HepG2 (cell line): ENCODE results near the gene PSMA7. TPM values are rescaled to one million over a fixed set of nuclear protein-coding genes. Genes with fewer than 3 reads are reported as not detected.

Experiments used
- BCL6 ChIP-seq: IDR thresholded peaks from 2 replicates; pipeline ENCODE4 v1.6.1; 2016; ENCODE audit warnings: missing genetic modification reagents, missing compliant biosample characterization
- CENPBD1 ChIP-seq: sonication (generic); formaldehyde crosslinking; IDR thresholded peaks from 2 replicates; pipeline ENCODE4 v1.8.0; 2022; ENCODE audit warnings: missing genetic modification reagents, low read depth, mild to moderate bottlenecking, borderline replicate concordance
- CSRNP2 ChIP-seq: sonication (generic); formaldehyde crosslinking; conservative IDR thresholded peaks from 2 replicates; pipeline ENCODE4 v1.8.0; 2022; ENCODE audit warnings: low read depth, missing genetic modification reagents
- GPBP1L1 ChIP-seq: sonication (generic); formaldehyde crosslinking; IDR thresholded peaks from 2 replicates; pipeline ENCODE4 v1.5.0; 2020; ENCODE audit warnings: mild to moderate bottlenecking, missing genetic modification reagents
- HOXA7 ChIP-seq: sonication (generic); formaldehyde crosslinking; IDR thresholded peaks from 2 replicates; pipeline ENCODE4 v1.8.1; 2022; ENCODE audit warnings: mild to moderate bottlenecking, missing genetic modification reagents, moderate library complexity
- KAT8 ChIP-seq: IDR thresholded peaks from 2 replicates; pipeline ENCODE4 v1.6.1; 2016; ENCODE audit warnings: missing genetic modification reagents, missing compliant biosample characterization
- KDM2A ChIP-seq: sonication (generic); formaldehyde crosslinking; IDR thresholded peaks from 2 replicates; pipeline ENCODE4 v1.4.0; 2020; ENCODE audit warnings: low read depth, missing genetic modification reagents, borderline replicate concordance
- MAFF ChIP-seq: IDR thresholded peaks from 2 replicates; pipeline ENCODE4 v1.6.1; 2011; ENCODE audit warnings: low read depth, low read length, improper control_type of control experiment
- MYNN ChIP-seq: sonication (generic); formaldehyde crosslinking; IDR thresholded peaks from 2 replicates; pipeline ENCODE4 v1.4.0; 2020; ENCODE audit warnings: mild to moderate bottlenecking, low read depth, missing genetic modification reagents
- NCOA5 ChIP-seq: sonication (generic); formaldehyde crosslinking; IDR thresholded peaks from 2 replicates; pipeline ENCODE4 v1.4.0; 2020; ENCODE audit warnings: missing genetic modification reagents
- NFKBIZ ChIP-seq: IDR thresholded peaks from 2 replicates; pipeline ENCODE4 v1.6.1; 2018; ENCODE audit warnings: missing genetic modification reagents, missing compliant biosample characterization
- ONECUT2 ChIP-seq: sonication (generic); formaldehyde crosslinking; IDR thresholded peaks from 2 replicates; pipeline ENCODE4 v1.4.0; 2020; ENCODE audit warnings: missing genetic modification reagents
- RFX1 ChIP-seq: fragments of 450-650 bp; IDR thresholded peaks from 2 replicates; pipeline ENCODE4 v1.6.1; 2017
- RXRA ChIP-seq: sonication (generic); formaldehyde crosslinking; IDR thresholded peaks from 2 replicates; pipeline ENCODE4 v1.5.1; 2020; ENCODE audit warnings: missing genetic modification reagents
- SIX4 ChIP-seq: sonication (generic); formaldehyde crosslinking; IDR thresholded peaks from 2 replicates; pipeline ENCODE4 v1.4.0; 2020; ENCODE audit warnings: missing genetic modification reagents
- ZBTB3 ChIP-seq: sonication (generic); formaldehyde crosslinking; IDR thresholded peaks from 2 replicates; pipeline ENCODE4 v1.4.0; 2020; ENCODE audit warnings: low read depth, mild to moderate bottlenecking, moderate library complexity, missing genetic modification reagents, borderline replicate concordance
- ZFP36L1 ChIP-seq: sonication (generic); formaldehyde crosslinking; IDR thresholded peaks from 2 replicates; pipeline ENCODE4 v1.8.0; 2022; ENCODE audit warnings: mild to moderate bottlenecking, missing genetic modification reagents, moderate library complexity
- ZNF234 ChIP-seq: sonication (generic); formaldehyde crosslinking; conservative IDR thresholded peaks from 2 replicates; pipeline ENCODE4 v1.5.1; 2020; ENCODE audit warnings: mild to moderate bottlenecking, missing genetic modification reagents
- ZNF24 ChIP-seq: fragments of 450-650 bp; IDR thresholded peaks from 2 replicates; pipeline ENCODE4 v1.6.1; 2017; ENCODE audit warnings: antibody characterized with exemption, mild to moderate bottlenecking
- ZNF383 ChIP-seq: sonication (generic); formaldehyde crosslinking; IDR thresholded peaks from 2 replicates; pipeline ENCODE4 v1.4.0; 2020; ENCODE audit warnings: missing genetic modification reagents, mild to moderate bottlenecking, borderline replicate concordance
- ZNF441 ChIP-seq: sonication (generic); formaldehyde crosslinking; IDR thresholded peaks from 2 replicates; pipeline ENCODE4 v1.7.0; 2021; ENCODE audit warnings: missing genetic modification reagents, borderline replicate concordance
- ZNF589 ChIP-seq: sonication (generic); formaldehyde crosslinking; conservative IDR thresholded peaks from 2 replicates; pipeline ENCODE4 v1.8.0; 2022; ENCODE audit warnings: mild to moderate bottlenecking, moderate library complexity, missing genetic modification reagents
- polyA plus RNA-seq, 8 experiments: library from polyadenylated mRNA; depleted of rRNA in 3 of 8; stranded (reverse) in 7 of 8; unstranded in 1 of 8; fragments of >200 nt; fragmentation: Illumina TruSeq in 4 of 8; extraction: Trizol in 4 of 8; gene quantifications; 2 replicates each; pipeline versions ENCODE4 v1.2.1 to v1.2.3, GENCODE V29; 2011 to 2016; ENCODE audit warnings: low read depth in 4 of 8, missing spikeins in 1 of 8, mixed read lengths in 1 of 8; ENCODE audit not compliant: insufficient read depth in 1 of 8
- total RNA-seq, 5 experiments: library from RNA; depleted of rRNA; stranded (reverse); fragments of >200 nt; fragmentation: Illumina TruSeq; extraction: Trizol; gene quantifications; 2 replicates each; pipeline ENCODE4 v1.2.3, GENCODE V29; 2016; ENCODE audit warnings: low read depth in 1 of 5
- TF ChIP-seq, protein P1 (sequence below): sonication (generic); formaldehyde crosslinking; IDR thresholded peaks from 2 replicates; pipeline ENCODE4 v1.4.0; 2020; ENCODE audit warnings: mild to moderate bottlenecking, low read depth, missing genetic modification reagents
- TF ChIP-seq, protein P2 (sequence below): sonication (generic); formaldehyde crosslinking; IDR thresholded peaks from 2 replicates; pipeline ENCODE4 v1.5.0; 2020; ENCODE audit warnings: mild to moderate bottlenecking, missing genetic modification reagents, borderline replicate concordance

The PSMA7 gene
- total and polyA plus RNA-seq, 2 of the 13 experiments (the other 11 are each of a cell fraction or from before 2014, with no cell fraction given): 531 to 631 TPM

DNA sequence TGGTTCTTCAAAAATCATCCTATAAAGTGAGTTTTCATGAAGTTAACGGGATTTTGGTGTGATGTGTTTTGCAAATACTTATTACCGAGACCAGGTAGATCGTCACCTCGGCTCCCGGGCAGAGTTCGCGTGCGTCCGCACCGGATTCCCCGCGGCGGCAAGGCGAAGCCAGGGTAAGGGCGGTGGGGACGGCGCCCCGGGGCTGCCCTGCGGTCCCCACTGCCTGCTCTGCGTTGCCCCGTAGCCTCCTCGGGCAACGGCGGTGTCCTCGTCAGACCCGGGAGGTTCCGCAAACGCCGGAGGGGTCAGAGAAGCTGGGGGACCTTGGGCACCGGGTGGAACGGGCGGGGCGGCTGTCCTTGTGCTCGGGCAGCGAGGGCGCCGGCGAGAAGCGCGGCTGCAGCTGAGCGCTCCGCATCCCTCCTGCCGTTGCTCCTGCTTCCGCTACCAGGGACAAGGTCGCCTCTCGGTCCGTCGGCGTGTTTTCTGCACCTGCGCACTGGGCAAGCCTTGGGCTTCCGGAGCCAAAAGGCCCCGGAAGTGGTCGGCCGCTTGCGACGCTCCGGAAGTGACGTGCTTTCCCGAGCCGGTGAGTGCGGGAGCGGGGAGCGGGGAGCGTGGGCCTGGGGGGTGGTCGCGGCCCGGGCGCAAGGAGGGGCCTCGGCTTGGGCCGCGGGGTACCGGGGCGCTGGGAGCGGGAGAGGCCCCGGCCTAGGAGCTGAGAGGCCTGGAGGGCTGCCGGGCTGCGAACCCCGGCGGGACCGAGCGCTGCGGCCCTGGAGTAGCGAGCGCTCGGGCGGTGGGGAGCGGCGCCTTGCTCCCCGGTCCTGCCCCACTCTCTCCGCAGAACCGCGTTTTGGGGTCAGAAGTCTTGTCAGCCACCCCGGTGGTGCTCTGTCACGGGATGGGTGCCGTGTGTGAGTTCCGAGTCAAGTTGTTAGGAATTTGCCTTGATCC, 39.6 kb upstream of the PSMA7 start, which contains the start of gene MTG2 (continued):
- TF ChIP-seq RXRA (peak; percentile 94), NFKBIZ (CRISPR knock-in tag) (peak; percentile 84), ZNF441 (CRISPR knock-in tag) (peak; percentile 95; the same call in 1 of the 2 replicates), KDM2A (peak; percentile 100), GPBP1L1 (CRISPR knock-in tag) (no peak), HOXA7 (peak; percentile 83; the same call in 1 of the 2 replicates), MYNN (CRISPR knock-in tag) (peak; percentile 63), NCOA5 (CRISPR knock-in tag) (peak; percentile 95), ONECUT2 (CRISPR knock-in tag) (peak; percentile 70), BCL6 (peak; percentile 74), SIX4 (CRISPR knock-in tag) (peak; percentile 47), ZNF589 (peak; percentile 96; the same call in 1 of the 2 replicates), RFX1 (no peak), MAFF (no peak), CSRNP2 (CRISPR knock-in tag) (peak; percentile 93; the same call in 1 of the 2 replicates), ZNF24 (no peak), ZNF383 (CRISPR knock-in tag) (peak; percentile 68), CENPBD1 (CRISPR knock-in tag) (no peak; the same call in 1 of the 2 replicates), ZNF234 (CRISPR knock-in tag) (peak; percentile 99), KAT8 (CRISPR knock-in tag) (peak; percentile 100), ZBTB3 (peak; percentile 54; the same call in 1 of the 2 replicates), ZFP36L1 (peak; percentile 90; the same call in 1 of the 2 replicates)
- TF ChIP-seq, protein P1, sequence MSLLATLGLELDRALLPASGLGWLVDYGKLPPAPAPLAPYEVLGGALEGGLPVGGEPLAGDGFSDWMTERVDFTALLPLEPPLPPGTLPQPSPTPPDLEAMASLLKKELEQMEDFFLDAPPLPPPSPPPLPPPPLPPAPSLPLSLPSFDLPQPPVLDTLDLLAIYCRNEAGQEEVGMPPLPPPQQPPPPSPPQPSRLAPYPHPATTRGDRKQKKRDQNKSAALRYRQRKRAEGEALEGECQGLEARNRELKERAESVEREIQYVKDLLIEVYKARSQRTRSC: peak; percentile 97
- TF ChIP-seq, protein P2, sequence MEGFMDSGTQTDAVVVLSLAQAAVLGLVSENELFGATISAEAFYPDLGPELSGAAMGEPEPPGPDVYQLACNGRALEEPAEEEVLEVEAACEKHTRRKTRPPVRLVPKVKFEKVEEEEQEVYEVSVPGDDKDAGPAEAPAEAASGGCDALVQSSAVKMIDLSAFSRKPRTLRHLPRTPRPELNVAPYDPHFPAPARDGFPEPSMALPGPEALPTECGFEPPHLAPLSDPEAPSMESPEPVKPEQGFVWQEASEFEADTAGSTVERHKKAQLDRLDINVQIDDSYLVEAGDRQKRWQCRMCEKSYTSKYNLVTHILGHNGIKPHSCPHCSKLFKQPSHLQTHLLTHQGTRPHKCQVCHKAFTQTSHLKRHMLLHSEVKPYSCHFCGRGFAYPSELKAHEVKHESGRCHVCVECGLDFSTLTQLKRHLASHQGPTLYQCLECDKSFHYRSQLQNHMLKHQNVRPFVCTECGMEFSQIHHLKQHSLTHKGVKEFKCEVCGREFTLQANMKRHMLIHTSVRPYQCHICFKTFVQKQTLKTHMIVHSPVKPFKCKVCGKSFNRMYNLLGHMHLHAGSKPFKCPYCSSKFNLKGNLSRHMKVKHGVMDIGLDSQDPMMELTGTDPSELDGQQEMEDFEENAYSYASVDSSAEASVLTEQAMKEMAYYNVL (CRISPR knock-in tag): peak; percentile 94; the same call in 1 of the 2 replicates
